Amniotic stem cell (primary cell): ENCODE measurements around the gene ACVR1.
"Not testable (repeated sequence)": the region's sequence is repeated elsewhere in the genome, so short reads cannot be mapped to it uniquely, and the experiment has no call there.

Source experiments
- DNase-seq: peaks from one replicate; lab custom pipeline; 2025; lab: John Stamatoyannopoulos, UW

Gene ACVR1

GRCh38 chr2:157704653-157705052, 171.5 kb downstream of the ACVR1 start:
- DNase-seq: not testable (repeated sequence)

- not testable (repeated sequence) for DNase-seq
Observed at GRCh38 chr2:157704148-157704547, 172.0 kb downstream of the ACVR1 start.

GRCh38 chr2:157699806-157700205, 176.3 kb downstream of the ACVR1 start:
- no peak for DNase-seq

GRCh38 chr2:157699009-157699408, 177.1 kb downstream of the ACVR1 start:
- DNase-seq: no peak

GRCh38 chr2:157698430-157698829, 177.7 kb downstream of the ACVR1 start:
- no peak for DNase-seq

GRCh38 chr2:157696036-157696435, 180.1 kb downstream of the ACVR1 start:
- no peak for DNase-seq

- DNase-seq: no peak
Observed at GRCh38 chr2:157692768-157693167, 183.4 kb downstream of the ACVR1 start.

GRCh38 chr2:157691695-157692094, 184.4 kb downstream of the ACVR1 start:
- DNase-seq: no peak

GRCh38 chr2:157691131-157691530, 185.0 kb downstream of the ACVR1 start:
- DNase-seq: no peak
